HG02759 (cell line): ENCODE results near the gene SIT1.
"Not testable (repeated sequence)": the region's sequence is repeated elsewhere in the genome, so short reads cannot be mapped to it uniquely, and the experiment has no call there.

Experiments
- ATAC-seq: cut with Tn5 transposase; IDR thresholded peaks from one replicate; pipeline ENCODE4 v1.9.1; 2021; ENCODE audit warnings: mild to moderate bottlenecking, moderate library complexity; ENCODE audit not compliant: unreplicated experiment

SIT1 gene

GRCh38 chr9:35639225-35639624, 11.5 kb downstream of the SIT1 start:
- ATAC-seq, result not testable (repeated sequence)

DNA sequence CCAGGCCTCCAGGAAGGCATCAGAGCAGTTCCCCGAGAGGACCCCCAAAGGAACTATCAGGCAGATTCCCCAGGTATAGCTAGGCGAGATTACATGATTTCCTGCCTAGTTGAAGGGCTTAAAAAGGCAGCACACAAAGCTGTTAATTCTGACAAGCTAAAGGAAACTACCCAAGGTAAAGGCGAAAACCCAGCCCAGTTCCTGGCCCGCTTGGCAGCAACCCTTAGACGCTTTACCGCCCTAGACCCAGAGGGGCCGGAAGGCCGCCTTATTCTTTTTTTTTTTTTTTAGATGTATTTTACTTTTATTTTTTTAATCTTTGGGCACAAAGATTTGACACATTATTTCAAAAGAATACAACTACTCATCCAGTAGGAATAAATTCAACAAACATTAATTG, 12.0 kb downstream of the SIT1 start:
- ATAC-seq, result not testable (repeated sequence)

DNA sequence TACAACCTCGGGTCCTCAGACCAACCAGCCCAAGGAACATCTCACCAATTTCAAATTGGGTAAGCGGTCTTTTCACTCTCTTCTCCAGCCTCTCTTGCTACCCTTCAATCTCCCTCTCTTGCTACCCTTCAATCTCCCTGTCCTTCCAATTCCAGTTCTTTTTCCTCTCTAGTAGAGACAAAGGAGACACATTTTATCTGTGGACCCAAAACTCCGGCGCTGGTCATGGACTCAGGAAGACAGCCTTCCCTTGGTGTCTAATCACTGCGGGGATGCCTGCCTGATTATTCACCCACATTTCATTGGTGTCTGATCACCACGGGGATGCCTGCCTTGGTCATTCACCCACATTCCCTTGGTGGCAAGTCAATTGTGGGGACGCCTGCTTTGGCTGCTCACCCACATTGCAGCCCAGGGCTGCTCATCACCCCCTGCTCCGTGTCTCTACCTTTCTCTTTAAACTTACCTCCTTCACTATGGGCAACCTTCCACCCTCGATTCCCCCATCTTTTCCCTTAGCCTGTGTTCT, 13.2 kb downstream of the SIT1 start:
- ATAC-seq, result not testable (repeated sequence)

GRCh38 chr9:35636877-35637246, 13.9 kb downstream of the SIT1 start:
- ATAC-seq, result not testable (repeated sequence)

- no peak for ATAC-seq
Measured at GRCh38 chr9:35636135-35636876, 14.4 kb downstream of the SIT1 start.

DNA sequence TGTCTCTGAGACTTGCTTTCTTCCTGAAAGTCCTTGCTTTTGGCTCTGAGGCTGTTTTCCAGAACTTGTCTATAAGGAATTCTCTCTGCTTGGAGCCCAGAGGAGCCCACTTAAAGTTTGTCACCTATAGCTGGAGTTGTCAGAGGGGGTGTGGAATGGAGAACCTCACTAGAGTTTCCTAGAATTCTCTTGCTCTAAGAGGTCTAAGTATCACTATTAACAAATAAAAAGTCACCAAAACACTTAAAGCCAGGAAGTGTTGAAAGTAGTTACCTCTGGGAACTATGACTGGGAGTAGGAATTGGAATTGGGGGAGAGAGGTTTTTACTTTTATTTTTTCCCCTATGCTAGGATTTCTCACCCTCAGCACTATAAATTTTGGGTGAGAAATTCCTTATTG, 15.0 kb downstream of the SIT1 start:
- ATAC-seq, result no peak

- no peak for ATAC-seq
Measured at GRCh38 chr9:35629597-35629996, 21.1 kb downstream of the SIT1 start.

DNA sequence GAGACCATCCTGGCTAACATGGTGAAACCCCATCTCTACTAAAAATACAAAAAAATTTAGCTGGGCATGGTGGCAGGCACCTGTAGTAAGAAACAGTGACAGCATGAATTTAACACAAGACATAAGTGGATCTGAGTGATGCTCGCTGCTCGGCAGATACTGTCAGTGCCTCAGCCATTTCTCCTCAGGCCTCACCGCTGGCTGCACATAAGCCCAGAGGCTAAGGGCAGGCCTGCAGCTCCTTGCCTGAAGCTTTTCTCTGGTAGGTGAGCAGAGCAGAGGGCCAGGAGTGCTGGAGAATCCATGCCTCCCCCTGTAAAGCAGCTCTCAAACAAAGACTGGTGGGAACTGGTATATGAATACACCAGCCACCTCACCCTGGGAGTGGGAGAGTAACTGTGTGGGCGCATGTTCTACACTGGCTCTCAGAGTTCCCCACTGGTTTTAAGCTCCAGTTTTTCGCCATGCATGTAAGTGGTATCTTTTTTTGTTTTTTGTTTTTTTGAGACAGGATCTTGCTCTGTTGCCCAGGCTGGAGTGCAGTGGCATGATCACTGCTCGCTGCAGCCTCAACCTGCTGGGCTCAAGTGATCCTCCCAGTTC, 22.2 kb downstream of the SIT1 start:
- no peak for ATAC-seq

- ATAC-seq, result no peak
Measured at GRCh38 chr9:35627575-35627974, 23.2 kb downstream of the SIT1 start.

- peak; percentile 62 for ATAC-seq
Measured at GRCh38 chr9:35619800-35620158, 31.0 kb downstream of the SIT1 start.

- ATAC-seq, result peak; percentile 58
Measured at GRCh38 chr9:35618854-35619799, 31.6 kb downstream of the SIT1 start.

- no peak for ATAC-seq
Measured at GRCh38 chr9:35618325-35618727, 32.4 kb downstream of the SIT1 start, which contains the start of gene CD72. CD72 (minus strand) TSS chr9:35618413; CDS start chr9:35618303, 110 bp downstream.

GRCh38 chr9:35617548-35617947, 33.2 kb downstream of the SIT1 start:
- no peak for ATAC-seq

- peak; percentile 46 for ATAC-seq
Measured at GRCh38 chr9:35616681-35617459, 33.9 kb downstream of the SIT1 start.

GRCh38 chr9:35615981-35616680, 34.6 kb downstream of the SIT1 start:
- no peak for ATAC-seq

GRCh38 chr9:35612843-35613242, 37.9 kb downstream of the SIT1 start:
- no peak for ATAC-seq

- not testable (repeated sequence) for ATAC-seq
Measured at GRCh38 chr9:35612066-35612465, 38.7 kb downstream of the SIT1 start.

DNA sequence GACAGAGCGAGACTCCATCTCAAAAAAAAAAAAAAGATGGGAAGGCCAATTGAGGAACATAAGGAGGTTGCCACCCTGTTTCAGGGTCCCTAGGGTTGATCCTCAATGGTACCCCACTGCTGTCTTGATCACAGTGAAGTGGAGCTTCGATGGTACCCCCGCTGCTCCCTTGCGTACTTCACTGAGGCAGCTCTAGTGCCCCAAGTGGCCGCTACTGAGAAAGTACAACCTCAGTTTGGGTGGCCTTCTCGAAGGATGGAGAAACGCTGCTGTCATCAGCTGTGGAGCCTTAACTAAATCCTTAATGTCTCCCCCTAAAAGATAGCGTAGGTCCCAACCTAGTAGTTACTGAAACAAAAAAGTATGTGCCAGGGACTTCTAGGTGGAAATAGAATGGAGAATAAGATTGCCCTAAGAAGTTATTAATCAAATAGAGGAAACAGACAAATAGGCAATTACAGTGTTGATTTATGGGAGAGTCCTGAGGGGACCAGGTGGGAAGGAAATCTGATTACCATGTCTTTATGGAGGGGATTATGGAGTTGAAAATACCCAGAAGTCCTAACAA, 39.4 kb downstream of the SIT1 start:
- ATAC-seq, result no peak

DNA sequence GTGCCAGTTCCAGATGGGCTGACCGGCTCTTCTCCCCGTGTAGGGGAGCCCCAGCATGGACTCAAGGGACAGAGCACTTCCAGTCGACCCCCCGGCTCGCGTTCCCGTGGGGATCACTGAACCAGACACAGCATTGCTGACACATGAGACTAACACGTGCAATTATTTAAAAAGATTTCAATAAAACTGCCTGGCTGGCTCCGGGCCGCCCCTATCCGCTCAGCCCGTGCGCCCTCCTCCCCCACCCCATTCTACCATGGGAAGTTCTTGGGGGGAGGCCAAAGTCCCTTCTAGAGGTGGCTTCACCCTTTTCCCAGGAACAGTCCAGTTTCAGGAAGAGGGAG, 40.9 kb downstream of the SIT1 start:
- no peak for ATAC-seq
